HTR-8/SVneo (cell line): ENCODE measurements around the gene PPARGC1A.
A peak's percentile ranks its signal among the peaks of the same experiment; 100 is the strongest.

ENCODE experiments used
- DNase-seq: peaks from one replicate; pipeline ENCODE4 v3.0.0; 2011; ENCODE audit warnings: low spot score, mixed read lengths; ENCODE audit not compliant: insufficient read length
- FAIRE-seq: peaks from 2 replicates; lab custom pipeline; 2011; peaks lifted over from hg19 to GRCh38; lab: Jason Lieb, UNC

PPARGC1A gene

DNA sequence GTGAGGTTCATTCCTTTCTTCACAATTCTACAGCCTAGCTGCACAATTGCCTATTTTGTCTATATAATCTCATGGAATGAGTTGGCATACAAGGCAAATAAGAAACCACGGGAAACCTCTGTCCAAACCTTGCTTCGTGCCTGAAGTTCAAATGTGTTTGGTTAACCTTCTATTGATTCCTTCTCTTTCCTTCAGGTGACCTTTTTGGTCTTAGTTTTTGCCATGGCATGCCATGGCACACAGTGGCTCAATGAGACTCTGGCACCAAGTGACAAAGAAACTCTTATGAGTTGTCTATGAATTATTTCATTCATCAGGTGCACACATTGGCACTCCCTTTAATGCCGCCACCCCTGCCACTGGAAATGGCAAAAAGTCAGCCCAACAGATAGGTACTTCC, 101.8 kb downstream of the PPARGC1A start:
- no peak for FAIRE-seq
- no peak for DNase-seq

DNA sequence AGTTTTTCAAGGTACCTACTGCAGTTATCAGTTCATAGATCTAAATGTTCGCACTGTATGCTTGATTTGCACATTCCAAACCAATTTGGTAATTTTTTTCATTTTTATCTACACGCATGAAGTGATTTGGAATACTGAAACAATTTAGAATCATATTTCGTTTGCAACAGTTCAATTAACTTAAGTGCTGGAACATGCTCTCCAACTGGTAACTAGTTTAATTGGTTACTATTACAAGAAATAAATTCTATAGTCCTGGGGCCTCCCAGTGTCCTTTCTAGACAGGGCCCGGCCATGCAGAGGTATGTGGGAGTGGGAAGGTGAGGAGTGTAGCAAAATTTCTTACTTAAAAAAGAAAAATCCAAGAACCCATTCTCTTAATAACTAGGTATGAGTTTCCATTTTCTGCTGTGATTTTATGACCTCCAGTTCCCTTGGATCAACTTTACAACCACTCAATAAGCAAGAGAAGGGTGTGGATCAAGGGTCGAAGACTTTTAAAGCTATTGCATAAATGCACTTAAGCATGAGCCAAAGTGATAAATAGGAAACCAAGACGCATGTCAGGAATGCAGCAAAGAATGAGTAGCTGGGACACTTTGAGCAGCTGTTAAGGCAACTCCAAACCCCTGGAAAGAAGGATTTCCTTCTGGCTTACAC, 106.9 kb downstream of the PPARGC1A start:
- DNase-seq (no peak), FAIRE-seq (no peak)

DNA sequence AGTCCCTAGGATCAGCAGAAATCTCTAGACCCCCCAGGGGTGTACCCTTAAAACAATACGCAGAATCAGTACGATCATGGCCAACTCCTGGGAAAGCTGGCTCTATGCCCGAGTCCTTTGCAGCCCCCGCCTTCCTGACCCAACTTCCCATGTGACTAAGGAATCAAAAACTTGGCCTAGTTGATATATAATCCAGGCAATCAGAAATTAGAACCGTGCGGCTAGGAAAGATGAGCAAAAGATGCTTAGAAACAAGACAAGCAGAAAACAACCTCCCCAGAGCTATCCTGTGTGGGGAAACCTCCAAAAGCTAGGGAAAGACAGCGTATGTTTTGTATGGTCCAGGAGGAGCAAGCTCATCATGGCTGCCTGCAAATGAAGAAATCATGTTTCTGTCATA, 110.0 kb downstream of the PPARGC1A start:
- FAIRE-seq (no peak), DNase-seq (no peak)

DNA sequence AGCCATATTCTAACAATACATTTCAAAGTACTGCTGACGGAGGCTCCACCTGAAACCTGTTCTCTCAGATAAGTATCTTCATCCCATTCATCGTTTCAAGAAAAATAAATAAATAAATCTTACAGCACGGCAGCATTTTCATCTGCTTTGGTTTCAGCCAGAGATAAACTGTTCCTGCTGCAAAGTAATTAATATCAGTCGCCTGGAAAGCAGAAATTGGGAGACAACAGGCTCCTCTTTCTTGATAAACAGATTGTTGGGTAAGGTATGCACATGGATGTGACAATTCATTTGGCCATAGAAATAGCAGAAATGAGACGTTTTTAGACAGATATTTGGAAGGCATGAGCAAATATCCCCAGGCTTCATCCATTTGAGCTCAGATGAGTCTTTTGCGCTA, 110.4 kb downstream of the PPARGC1A start:
- no peak for DNase-seq
- no peak for FAIRE-seq

DNA sequence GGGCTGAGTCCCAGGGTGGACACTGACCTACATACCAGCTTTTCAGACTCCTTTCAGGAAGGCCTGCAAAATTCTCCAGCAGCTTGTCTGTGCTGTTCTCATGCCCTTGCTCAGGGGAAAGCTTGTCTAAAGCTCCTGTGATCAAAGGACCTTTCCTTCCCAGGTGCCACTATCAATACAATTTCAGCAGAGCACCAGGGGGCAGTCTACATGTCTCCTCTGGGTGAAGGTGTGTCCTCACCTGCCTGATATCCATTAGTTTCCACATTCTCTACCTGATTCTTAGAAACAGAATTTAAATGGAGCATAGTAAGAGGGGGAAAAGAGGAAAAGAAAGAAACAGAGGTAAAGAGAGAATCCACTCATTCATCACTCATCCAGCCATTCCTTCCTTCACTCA, 114.2 kb downstream of the PPARGC1A start:
- FAIRE-seq: no peak

DNA sequence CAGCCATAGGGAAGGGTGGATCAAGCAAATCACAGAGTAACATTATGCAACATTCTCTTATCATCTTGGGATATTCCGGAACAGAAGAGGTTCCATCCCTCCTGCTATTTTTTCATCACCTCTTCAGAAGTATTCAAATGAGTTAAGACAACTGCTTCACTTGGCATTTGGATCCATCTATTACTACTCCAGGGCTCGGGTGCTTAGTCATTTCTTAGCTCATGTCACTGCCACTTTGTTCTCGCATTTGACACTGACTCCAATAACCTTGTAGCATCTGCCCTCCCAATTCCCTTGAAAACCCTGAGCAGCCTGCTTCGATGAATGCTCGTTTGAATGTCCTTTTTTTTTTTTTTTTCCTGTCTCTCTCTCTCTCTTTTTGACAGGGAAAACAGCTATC, 114.9 kb downstream of the PPARGC1A start:
- FAIRE-seq: no peak

More for the DNA sequence above, 114.2 kb downstream of the PPARGC1A start:
- no peak for DNase-seq

DNA sequence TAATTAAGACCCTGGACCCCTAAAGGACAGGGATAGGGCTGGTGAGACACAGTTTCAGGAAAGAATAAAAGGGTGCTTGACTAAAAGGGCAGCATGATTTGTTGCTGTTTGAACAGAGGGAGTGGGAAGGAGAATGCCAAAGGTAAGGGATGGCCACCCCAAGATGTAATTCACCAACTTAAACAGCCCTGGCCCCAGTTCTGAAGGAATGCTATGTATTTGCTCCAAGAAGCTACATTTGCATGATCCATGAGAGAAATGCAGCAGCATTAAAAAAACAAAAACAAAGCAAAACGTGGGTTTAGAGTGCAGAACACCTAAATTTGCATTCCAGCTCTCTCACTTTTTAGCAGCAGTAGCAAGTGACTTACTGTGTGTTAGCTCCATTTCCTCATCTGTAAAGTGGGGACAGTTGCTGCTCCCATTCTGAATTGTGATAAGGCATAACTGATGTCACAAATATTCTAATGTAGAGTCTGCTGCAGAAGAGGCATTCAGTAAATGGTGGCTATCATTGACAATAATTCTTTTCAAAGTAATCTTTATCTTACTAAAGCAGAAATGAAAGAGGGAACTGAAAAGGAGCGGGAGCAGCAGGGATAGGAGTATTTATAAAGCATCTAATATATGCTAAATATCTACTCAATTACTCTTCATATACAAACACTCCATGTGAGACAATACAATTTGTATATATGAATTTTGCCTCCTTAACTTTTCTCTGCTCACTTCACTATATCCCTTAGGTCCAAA, 115.8 kb downstream of the PPARGC1A start:
- no peak for FAIRE-seq
- no peak for DNase-seq

More for the DNA sequence above, 114.9 kb downstream of the PPARGC1A start:
- no peak for DNase-seq

DNA sequence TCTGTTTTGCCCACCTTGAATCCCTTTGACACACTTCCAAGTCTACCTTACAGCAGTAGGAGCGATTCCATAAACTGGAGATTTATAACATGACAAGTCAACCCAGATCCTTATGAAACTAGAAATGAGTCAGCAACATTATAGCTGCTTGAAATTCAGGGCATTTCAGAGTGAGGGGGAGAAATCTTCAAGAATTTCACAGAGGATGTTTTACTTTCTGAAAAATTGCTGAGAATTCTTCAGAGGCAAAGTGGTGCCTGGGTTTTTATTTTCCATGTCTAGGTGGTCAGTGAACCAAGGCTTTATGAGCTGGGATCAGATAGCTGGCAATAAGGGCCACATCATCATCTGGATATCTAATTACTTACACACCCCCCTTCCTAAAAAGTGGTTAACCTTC, 119.8 kb downstream of the PPARGC1A start:
- FAIRE-seq (no peak), DNase-seq (peak; percentile 43)

DNA sequence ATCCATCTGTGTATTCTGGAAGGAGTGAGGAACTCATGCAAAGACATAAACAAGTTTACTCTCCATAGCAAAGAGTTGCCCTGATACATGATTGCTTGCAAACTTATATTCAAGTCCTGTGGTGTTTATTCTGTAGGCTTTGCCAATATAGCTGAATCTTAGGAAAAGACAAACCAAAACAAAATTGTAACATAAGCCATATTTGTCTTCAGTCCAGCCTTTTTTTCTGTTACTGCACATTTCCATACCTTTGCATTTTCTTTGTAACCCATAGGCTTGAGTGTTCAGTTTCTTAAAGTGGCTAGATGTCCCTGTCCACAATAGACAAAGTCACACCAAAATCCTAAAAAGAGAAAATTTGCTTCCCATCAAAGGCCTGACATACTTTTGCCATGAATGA, 120.4 kb downstream of the PPARGC1A start:
- no peak for FAIRE-seq
- DNase-seq: no peak

DNA sequence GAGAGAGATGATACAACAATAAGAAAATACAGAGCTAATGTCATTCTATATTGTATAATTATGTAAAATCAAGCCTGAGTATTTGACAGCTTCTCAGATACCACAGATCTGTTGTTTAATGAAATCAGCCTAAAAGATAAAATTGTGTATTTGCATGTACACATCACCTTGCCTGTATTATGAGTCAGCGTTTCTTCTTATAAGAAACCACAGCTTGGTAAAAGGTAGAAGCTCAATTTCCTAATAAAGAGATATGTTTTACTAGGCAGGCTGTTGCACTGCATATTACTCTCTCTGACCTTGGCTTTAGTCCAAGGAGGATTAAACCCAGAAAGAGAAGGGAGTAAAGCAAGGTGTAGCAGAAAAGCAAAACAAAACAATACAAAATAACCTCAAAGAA, 121.3 kb downstream of the PPARGC1A start:
- DNase-seq (no peak), FAIRE-seq (no peak)

DNA sequence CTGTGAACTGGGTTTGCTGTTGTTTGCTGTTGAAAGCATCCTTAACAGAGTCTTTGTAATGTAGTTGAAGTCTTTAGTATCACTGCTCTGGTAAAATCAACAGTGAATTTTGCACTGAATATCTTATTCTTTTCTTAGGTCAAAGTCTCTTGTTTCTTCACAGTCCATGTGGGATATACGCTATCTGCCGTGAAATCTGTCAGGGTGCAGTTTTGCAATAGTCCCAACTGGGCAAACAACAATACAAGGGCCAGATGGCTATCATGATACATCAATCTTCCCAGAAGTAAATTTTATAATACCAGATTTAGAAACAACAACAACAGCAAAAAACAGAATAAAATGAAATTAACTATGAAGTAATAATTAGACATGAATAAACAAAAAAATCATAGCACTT, 123.5 kb downstream of the PPARGC1A start:
- no peak for DNase-seq
- no peak for FAIRE-seq

DNA sequence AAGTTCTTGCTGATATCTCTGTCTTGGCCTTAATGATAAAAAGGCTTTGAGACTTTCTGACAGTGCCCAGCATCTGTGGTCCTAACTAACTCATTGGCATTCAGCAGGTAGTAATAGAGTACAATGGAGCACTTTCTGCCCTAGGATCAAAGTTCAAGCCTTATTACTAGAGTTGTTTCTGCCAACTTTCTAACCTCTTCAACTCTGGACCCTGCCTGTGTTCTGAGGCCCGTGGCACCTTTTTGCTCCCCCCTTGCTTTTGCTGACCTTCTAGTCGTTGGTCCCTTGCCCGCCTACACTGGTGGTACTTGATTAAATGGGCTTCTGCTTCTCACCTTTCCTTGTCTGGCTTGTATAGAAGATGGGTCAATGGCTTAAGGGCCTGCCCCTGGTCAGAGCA, 126.3 kb downstream of the PPARGC1A start:
- FAIRE-seq (no peak), DNase-seq (no peak)

DNA sequence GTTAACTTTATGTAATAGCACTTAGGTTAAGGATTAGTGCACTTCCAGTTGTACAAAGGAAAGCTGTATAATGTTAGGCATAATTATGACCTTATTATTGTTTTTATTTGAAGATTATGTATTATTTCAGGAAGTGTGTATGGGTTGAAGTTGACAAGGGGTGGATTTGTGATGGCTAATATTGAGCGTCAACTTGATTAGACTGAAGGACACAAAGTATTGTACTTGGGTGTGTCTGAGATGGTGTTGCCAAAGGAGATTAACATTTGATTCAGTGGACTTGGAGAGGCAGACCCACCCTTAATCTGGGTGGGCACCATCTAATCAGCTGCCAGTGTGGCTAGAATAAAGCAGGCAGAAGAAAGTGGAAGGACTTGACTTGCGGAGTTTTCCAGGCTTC, 127.3 kb downstream of the PPARGC1A start:
- DNase-seq (no peak), FAIRE-seq (no peak)

DNA sequence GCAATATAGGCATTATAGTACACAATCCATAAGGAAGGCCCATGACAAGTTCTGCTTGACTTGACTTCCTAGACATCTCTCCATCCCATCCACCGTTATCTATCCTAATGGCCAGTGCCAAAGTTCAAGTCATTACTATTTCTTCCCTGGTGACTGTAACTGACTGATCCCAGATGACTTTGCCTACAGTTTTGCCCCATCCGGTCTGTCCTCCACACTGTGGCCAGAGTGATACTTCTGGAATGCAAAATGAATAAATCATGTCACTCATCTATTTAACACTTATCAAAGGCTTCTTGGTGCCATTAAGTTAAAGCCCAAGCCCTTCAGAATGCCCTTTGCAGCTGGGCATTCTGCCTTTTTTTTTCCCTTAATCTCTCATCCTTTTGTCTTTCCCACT, 130.8 kb downstream of the PPARGC1A start:
- peak; percentile 60 for FAIRE-seq
- peak; percentile 10 for DNase-seq

DNA sequence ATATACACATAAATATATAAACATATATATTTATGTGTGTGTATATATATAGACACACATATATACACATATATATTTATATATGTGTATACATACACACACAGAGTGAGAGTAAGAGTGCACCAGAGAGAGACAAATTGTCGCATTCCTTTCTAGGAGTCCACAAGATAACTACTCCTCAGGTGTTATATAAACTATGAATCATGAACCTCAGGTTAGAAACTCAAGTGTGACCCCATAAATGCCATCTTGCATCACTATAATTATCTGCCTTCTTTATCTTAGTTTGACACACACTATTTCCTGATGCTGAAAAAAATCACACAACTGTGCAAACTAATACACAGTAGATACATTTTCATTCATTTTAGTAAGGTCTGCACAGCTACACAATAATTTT, 135.2 kb downstream of the PPARGC1A start:
- no peak for DNase-seq
- no peak for FAIRE-seq

DNA sequence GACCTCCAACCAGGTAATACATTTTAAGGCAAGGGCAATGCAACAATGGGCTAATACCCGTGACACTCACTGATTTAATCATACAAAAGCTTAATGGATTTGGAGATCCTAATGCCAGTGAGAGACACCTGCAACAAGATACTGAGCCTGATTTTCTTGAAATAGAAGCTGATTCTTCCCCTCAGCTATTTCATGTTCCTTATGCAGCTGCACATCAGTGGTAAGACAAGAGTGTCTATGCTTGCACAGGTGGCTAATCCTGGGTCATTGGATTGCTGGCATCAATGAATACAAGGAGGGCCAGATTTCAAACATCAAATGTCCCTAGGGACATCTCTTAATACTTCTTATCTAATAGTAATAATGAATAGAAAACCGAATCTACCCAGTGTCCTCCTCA, 139.7 kb downstream of the PPARGC1A start:
- no peak for DNase-seq
- FAIRE-seq: no peak

DNA sequence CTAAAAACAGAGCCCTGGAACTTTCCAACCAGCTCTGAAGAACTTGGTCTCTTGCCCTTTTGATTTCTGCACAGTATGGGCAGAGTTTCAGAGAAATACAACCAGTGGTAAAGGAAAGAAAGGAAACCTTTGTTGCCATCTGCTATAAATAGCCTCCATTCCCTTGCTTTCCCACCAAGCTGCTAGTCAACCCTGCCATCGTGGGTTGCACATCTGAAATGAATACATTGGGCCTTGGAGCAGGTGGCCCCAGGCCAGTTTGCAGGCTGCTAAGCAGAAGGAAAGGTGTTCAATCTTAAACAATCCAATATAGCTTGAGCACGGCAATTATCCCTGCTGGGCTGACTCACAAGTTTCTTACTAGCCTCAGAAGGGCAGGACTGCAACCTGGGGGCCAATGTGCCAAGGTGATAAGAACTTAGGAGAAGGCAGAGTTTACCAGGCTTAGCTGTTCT, 142.5 kb downstream of the PPARGC1A start:
- DNase-seq (no peak), FAIRE-seq (no peak)

DNA sequence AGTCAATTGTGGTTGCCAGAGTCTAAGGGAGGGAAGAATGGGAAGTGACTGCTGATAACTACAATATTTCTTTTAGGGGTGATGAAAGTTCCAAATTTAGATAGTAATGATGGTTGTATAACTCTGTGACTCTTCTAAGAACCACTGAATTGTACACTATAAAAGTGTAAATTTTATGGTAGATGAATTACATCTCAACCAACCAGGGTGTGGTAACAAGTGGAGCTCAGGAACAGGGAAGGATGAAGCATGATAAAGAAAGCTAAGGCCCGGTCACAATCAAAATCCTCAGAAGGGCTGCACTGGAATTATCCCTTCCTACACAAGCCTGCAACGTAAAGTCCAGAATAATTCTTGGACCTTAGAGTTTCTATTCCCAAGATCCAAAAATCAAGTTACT, 143.2 kb downstream of the PPARGC1A start:
- FAIRE-seq: no peak
- DNase-seq: no peak

DNA sequence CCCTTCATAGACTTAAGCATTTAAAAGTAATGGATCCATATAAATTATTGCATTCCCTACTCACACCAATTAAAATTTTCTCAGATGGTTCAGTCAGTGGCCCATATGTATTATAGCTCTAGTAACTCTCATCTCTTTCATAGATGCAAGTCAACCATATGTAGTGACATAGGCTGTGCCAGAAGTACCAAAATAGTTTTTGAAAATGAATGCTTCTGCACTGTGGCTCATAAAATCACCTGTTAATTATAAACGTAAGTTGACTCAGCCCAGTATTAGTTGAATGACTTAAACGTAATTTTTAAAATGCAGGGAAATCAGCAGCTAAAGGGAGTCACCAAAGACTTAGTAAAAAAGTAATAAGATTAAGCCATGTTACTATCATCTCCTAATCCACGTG, 143.8 kb downstream of the PPARGC1A start:
- no peak for FAIRE-seq
- no peak for DNase-seq

DNA sequence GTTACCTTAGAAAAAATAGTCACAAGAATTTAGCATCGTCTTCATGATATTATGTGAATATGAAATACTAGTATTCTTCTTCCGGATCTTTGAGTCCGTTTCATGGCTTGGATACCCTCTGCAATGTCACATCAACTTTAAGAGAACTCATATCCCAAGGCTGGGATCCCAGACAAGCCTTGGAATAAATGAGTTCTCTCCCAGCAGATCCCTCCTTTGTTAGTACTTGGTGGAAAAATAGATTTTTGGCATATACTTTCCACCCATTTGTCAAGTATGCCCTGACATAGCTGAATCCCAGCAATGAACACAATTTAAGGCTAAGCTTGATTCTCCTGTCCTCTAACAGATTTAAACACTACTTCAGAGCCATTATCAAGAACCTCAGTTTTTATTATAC, 144.5 kb downstream of the PPARGC1A start:
- FAIRE-seq (no peak), DNase-seq (no peak)
